GM21529 (cell line): Measurements from ENCODE around the gene MICAL2.

Source experiments
- ATAC-seq: cut with Tn5 transposase; IDR thresholded peaks from one replicate; pipeline ENCODE4 v1.9.1; 2021; ENCODE audit not compliant: unreplicated experiment

The MICAL2 gene

DNA sequence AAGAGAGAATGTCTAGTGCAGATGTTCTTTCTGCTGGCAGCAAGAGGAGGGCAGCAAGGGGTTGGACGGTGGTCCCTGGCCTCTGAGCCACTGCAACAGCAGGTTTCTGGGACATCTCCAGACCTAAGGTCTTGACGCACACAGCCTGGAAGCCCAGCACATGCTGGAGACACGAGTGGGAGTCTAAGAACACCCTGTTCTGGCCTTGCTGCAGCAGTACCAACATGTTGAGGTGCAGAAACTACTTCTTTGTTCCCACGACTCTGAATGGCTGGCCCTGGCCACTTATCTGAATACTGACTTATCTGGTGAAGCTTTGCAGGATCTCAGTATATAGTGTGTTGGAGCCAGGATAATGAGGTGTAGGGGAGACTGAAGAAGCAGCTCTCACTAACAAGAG, 6.8 kb downstream of the MICAL2 start:
- ATAC-seq, result no peak

DNA sequence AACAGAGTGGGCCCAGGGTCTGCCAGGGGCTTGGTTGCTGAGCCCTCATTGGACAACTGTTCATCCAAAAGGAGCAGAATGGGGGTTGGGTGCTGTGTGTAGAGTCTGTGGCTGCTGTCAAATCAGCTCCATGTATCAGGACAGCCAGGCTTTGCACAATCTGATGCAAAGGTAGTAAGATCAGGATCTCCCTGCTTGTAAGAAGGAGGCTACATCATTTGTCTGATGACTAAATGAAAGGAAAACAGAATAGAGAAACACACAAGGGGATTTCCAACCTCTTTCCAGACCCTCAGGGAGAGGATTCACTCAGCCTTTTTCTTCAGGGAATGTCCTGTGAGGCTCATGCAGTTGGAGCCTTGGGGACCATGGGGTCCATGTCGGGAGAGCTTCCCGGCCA, 7.2 kb downstream of the MICAL2 start:
- no peak for ATAC-seq

DNA sequence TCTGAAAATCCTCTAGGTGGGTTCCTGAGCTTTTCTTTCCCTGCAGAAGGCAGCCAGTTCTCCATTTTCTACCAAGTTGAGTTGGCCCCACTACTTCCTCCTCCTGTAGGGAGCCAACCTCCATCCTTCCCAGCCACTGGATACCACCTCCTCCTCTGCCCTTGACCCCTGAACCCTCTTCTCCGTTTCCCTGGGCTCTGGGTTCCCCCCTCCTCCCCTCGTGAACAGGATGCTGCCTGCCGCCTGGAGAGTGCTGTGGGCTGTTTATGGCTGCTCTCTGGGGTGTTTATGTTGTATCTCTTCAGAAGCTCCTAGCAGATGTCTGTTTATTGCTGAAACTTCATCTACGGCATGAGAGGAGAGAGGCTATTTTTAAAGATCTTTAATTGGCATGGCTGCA, 8.6 kb downstream of the MICAL2 start:
- ATAC-seq, result no peak

DNA sequence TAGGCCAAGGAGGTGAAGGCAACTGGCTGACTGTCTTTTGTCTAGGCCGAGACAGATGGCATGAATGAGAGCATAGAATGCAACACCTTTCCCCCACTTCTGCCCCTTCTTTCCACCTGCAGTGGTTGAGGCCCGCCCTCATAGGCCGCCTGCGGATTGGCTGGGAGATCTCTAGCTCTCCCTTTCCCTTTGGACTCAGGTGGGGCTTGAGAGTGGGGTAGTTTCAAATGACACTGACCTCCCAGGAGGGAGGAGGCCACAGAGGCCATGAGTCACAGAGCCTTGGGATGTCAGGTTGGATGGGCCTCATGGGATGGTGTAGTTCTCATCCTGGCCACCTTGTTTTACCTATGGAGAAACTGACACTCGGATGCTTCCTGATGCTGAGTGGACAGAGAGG, 9.1 kb downstream of the MICAL2 start:
- ATAC-seq, result no peak

DNA sequence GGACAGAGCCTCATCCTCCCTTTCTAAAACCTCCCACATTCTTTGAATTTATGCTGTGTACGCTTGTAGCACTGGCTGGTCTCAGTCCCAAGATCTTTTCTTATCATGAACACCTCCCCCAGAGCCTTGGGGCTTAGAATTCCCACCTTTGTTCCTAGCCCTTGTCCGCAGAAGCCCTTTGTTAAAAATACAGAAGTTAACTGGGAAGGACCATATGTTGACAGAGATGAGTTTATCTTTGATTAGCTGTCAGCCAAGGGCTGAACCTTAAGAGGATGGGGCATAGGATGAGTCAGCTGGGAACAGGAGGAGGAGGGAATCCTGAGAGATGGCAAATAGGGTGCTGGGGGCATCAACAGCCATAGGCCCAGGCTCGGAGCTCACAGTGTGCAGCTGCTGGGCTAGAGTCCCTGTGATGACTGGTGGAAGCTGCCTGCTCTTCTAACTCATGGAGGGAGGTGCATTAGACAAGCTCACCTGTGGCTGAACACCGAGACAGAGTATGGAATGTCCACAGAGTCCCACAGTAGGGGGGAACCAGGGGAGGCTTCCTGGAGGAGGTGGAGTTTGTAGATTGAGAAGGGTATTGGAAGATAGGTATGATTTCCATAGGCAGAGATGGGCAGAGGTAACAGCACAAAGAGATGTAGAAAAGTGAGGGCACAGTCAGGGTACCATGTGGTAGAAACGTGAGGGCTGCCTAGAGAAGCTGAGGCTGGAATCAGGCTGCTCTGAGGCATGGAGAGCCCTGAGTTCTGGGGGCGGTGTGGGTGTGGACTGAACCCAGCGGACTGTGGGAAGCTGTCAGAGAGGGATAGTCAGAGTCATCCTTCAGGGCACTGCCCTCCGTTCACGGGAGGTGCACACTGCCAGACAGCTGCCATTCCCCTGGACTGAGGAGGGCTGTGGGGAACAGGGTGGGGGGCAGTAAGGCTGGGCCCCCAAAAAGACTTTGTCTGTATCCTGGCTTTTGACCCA, 9.9 kb downstream of the MICAL2 start:
- no peak for ATAC-seq

DNA sequence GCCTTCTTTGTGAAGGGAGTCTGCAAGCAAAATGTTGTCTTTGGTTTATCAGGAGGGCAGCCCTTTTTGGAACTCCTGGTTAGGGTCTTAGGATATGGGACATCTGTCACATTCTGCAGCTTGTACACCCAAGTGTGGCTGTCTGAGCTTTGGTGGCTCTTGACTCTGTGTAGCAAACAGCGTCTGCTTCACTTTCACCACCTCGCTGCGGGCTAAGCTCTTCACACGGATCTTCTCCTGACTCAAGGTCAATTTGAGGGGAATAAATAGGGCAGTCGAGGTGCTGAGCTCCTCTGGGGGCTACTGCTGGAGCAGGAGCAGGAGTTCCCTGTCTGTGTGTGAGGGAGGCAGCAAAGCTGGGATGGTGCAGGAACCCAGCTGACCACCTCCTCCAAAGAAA, 10.6 kb downstream of the MICAL2 start:
- no peak for ATAC-seq

DNA sequence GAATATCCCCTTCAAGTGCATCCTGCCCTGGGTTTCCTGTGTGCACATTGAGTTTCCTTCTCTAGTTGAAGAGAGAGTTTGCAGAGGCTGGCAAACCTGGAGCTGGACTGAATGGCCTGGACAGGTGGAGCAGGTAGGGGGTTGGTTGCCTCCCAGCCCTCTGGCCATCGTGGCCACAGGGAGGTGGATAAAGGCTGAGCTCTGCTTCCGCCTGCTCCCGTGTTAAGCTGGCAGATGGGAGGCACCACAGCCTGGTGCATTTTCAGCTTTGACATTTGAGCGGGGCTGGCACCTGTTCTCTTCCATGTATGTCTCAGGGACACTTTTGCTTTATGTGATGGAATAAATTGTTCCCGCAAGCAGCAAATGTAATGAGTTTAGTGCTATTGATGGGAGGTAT, 11.1 kb downstream of the MICAL2 start:
- no peak for ATAC-seq

DNA sequence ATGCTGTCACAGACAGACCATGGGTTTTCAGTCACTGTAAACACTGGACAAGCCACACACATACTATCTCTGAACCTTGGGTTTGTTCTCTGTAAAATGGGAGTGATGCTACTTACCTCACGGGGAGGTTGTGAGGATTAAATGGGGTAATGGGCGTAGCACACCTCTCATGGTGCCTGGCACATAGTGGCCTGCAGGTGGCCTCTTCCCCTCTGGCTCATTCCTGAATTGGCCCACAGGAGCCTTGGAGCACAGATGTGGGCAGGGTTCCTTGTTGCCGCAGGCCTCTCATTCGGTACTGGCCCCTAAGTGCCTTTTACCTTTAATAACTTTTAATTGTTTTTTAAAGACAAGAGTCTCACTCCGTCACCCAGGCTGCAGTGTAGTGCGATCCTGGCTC, 11.7 kb downstream of the MICAL2 start:
- no peak for ATAC-seq

DNA sequence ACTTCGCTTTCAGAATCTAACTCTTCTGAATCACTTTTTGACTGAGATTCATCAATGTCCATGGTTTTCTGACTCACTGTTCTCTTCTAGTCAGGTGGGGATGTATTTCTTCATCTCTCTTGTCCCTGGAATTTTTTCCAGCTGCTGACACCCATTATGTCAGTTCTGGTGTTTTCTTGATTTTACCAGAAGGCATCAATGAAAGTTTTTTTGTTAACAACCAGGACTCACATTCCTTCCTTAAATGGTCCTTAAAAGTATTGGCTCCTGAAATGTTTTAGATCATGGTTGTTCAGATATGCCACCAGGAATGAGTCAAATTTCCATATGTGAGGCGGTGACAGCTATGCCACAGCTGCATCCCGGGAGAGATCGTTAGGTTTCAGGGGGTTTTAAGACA, 12.9 kb downstream of the MICAL2 start:
- no peak for ATAC-seq

DNA sequence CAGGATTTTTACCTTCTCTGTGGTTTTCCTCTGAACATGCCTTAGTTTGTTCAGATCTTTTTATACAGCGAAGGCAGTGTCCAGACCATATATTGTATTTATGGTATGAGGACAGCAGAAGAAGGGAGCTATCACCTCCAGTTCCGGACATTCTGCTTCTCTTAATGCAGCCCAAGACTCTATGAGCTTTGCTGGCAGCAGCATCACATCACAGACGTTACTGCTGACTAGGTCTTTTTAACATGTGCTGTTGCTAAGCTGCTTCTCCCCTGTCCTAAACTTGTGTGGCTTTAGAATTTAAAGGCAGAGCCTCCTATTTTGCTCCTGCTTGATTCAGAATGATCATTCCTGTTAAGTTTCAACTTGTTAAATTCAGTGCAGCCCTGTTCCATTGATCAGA, 13.4 kb downstream of the MICAL2 start:
- no peak for ATAC-seq

DNA sequence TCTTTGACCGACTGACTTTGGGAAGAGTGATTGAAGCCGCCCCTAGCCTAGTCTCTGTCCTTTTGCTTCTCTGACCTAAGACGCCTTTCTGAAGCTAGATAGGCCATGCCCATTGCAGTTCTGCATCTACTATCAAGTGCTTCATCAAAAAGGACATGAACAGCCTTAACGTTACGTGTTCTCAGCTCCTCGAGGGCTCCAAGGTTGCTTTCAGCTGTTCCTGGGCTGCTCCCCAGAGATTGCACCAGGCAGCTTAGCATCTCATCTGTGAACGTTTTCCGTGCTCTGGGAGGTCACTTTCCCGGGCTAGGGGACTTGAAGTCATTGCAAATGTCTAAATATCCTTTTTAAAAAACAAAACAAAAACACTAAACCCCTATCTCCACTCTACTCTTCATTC, 13.9 kb downstream of the MICAL2 start:
- no peak for ATAC-seq

DNA sequence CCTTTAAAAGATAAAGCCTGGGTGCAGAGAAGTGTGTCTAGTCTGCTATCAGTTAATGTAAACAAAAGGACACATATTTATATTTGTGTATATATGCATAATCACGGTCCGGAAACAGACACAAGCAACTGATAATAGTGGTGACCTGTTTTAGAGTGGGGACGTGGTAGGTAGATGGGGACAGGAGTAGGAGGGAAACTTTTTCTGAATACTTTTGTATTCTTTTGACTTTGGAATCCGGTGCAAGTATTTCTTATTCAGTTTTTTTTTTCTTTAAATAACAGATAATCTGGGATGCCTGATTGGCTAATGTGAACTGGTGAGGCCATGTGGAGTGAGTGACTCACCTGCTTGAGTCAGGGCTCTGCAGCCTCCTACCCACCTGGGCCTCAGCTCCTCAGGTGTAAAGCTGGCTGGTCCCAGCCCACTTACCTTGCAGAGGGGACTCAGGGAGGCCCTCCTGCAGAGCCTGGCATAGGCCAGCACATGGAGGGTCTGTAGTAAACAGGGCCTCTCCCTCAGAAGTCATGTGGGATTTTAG, 15.3 kb downstream of the MICAL2 start:
- ATAC-seq, result no peak

DNA sequence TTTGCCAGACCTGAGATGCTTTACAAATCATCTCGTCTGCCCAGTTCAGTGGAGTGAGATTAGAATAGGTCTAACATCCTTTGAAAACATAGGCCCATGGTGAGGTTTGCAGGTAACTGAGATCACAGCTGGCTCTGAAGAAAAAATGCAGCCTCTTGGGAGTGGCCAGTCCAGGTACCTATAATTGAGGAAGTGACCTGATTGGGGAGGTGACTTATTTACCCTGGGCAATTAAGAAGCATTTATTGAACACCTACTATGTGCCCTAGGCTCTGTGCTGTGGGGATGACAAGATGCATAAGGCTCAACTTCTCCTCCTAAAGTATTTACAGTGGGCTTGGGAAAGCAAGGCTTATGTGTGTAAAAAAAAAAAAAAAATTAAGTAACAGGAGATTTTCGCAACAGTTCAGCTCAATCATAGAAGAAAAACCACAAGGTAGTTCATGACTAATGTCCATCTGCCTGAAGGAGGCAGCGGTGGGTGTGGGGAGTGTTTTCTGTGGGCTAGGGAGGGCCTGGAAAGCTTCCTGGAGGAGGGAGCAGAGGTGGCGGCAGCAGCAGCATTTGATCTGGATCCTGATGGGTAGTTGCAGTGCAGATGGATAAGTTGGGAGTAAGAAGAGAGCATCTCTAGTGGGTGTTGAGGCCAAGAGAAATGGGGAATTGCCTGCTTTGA, 16.1 kb downstream of the MICAL2 start:
- ATAC-seq, result no peak

DNA sequence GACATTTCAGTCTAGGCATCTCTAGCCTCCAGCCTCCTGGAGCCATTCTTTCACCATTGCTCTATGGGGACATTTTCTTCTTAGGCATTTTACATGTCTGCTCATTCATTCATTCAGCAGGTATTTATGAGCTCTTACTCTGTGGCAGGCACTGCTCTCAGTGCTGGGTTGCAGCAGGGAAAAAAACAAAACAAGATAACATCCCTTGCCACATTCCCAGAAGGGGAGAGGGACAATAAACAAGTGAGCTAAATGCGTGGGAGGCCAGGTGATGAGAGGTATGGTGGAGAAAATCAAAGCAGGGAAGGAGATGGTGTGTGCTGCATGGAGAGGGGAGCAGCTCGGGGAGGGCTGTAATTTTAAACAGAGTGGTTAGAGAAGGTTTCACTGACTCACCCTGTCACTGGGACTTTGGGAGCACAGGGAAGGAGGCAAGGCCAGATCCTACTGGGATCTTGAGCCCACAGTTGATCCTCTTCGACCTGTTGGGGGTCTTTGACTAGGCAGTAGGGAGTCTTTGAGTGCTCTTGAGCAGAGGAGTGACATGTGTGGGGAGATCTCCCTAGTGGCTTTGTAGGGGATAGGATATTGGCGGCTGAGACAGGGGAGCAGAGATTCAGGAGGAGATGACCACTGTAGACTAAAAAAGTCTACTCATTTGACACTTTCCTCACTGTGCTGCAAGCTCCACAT, 17.0 kb downstream of the MICAL2 start:
- no peak for ATAC-seq

DNA sequence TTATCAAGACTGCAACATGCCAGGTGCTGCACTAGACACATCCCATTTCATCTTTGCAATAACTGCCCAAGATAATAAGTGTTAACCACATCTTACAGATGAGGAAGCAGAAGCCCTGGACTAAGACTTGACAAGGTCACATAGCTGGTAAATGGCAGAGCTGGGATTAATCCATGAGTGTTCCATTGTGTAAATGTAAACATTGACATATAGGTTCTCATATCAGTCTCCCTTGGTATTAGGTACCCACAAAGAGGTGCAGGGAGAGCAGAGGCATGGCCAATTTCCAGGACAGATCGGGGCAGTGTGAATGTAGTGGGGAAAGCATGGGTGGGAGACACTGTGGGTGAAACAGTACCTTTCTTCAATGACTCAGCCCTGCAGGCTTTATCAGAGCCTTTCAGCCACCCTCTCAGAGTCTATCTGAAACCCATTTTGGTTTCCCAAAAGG, 17.9 kb downstream of the MICAL2 start:
- ATAC-seq, result no peak

DNA sequence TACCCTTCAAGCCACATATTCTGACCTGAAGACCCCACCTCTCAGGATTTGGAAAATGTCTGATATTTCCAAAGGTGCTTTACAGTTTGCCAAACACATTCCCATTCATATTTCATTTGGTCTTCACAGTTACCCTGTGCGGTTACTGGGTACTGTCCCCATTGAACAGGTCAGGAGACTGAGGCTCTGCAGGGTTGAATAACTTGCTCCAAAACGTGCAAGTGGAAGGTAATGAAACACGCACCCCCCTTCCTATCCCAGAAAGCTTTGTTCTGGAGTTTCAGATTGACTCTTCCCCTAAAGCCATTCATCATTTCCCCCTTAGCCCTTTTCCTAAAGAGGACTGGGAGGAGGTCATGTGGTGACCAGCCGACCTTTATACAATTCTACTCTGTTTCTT, 18.8 kb downstream of the MICAL2 start:
- no peak for ATAC-seq

DNA sequence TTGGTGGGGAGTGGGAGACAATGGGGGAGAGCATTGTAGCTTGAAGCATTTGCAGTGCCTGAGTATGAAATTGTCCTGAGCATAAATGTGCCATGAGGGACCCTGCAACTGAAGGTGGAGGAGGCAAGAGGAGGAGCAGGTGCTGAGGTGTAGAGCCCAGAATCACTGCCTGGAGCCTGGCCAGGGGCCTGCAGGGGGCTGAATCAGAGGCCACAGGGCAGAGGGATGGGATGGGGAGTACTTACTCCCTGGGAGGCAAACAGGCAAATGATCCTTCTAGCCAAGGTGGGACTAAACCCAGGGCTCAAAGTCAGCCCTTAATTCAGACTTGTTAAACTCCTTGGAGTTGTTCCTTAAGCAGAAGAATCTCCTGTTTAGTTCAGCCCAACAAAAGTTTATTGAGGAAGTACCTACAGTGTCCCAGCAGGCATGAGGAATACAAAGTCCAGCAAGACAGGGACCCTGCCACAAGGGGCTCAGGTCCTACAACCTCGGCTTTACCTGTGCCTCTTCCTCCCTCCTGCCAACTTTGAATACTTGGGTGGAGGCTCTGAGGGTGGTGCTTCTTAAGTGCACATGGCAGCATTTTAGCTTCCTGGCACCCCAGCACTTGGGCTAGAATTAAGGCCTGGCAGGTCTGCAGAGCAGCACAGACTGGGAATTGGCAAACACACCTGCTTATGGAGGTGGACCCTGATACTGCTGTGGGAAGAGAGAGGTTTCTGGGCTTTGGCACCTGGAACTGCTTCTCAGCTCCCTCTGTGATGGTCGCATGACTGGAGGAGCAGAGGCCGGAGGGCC, 20.0 kb downstream of the MICAL2 start:
- no peak for ATAC-seq

DNA sequence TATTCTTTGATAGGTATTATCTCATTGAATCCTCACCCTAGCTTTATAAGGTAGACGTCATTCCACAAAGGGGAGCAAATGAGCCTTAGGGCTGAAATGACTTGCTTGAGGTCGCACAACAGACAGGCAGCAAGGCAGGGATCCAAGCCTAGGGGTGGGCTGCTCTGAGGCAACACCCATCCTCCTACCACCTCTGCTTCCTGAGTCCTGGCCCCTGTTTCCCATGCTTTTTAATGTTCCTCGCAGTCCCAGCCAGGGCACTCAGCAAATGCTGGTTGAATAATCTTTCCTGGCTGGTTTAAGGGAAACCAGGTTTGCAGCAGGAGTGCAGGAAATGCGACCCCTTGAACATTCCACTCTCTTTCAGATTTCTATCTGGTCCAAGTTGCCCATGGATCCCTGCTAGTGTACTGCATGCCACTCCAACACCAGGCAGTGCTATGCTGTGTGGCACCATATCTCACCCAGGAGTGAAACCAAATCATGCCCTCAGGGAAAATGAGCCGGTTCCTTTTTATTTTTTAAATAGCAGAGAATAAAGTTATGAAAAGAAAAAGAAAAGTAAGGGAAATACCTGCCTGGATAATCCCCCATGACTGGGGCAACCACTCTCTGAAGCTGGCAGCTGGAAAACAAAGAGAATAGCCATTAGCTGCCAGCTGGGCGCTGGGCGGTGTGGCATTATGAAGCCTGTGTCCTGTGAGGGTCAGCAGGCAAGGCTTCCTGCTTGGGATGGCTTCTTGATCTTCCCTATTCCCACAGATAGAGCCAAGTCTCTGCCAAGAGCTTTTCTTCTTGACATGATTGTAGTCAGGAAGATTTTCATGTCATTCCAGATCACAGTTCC, 21.8 kb downstream of the MICAL2 start:
- no peak for ATAC-seq

DNA sequence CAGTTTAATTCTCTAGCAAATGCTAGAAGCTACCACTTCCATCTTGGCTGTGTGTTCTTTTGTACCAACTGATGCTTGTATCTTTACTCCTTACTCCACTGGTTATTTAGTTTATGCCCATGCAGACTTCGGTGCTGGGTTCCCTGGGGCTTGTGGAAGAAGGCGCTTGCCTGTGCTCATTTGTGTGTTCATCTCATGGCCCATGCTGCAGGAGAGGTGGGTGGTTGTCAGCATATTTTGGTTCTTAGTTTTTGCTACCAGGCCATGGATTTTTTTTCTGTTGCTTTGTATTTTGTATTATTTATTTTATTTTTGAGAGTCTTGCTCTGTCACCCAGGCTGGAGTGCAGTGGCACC, 22.4 kb downstream of the MICAL2 start:
- no peak for ATAC-seq
